Measurements from ENCODE around the gene UBE2O.
"Not testable (repeated sequence)": the region's sequence is repeated elsewhere in the genome, so short reads cannot be mapped to it uniquely, and the experiment has no call there.

Gene UBE2O

GRCh38 chr17:76370261-76370993, 82.5 kb downstream of the UBE2O start:
- no peak for DNase-seq (ENCODE audit: low read depth in 2 of 2)

- no peak for DNase-seq (ENCODE audit: low read depth in 2 of 2)
Observed at GRCh38 chr17:76369804-76370203, 83.1 kb downstream of the UBE2O start.

- DNase-seq (ENCODE audit: low read depth in 2 of 2), result no peak
Observed at GRCh38 chr17:76369379-76369778, 83.6 kb downstream of the UBE2O start.

GRCh38 chr17:76368545-76368944, 84.4 kb downstream of the UBE2O start:
- no peak for DNase-seq (ENCODE audit: low read depth in 2 of 2)

- no peak for DNase-seq (ENCODE audit: low read depth in 2 of 2)
Observed at GRCh38 chr17:76367642-76368041, 85.3 kb downstream of the UBE2O start.

GRCh38 chr17:76366247-76366646, 86.7 kb downstream of the UBE2O start:
- DNase-seq (ENCODE audit: low read depth in 2 of 2), result no peak

GRCh38 chr17:76365256-76365903, 87.6 kb downstream of the UBE2O start:
- DNase-seq (ENCODE audit: low read depth in 2 of 2), result no peak

- DNase-seq (ENCODE audit: low read depth in 2 of 2), result no peak
Observed at GRCh38 chr17:76363107-76363842, 89.7 kb downstream of the UBE2O start.

GRCh38 chr17:76360461-76360860, 92.5 kb downstream of the UBE2O start:
- DNase-seq (ENCODE audit: low read depth in 2 of 2), result no peak

- DNase-seq (ENCODE audit: low read depth in 2 of 2), result not testable (repeated sequence)
Observed at GRCh38 chr17:76359776-76360175, 93.2 kb downstream of the UBE2O start.

GRCh38 chr17:76359375-76359774, 93.6 kb downstream of the UBE2O start:
- no peak for DNase-seq (ENCODE audit: low read depth in 2 of 2)

- DNase-seq (ENCODE audit: low read depth in 2 of 2), result no peak
Observed at GRCh38 chr17:76357597-76358158, 95.3 kb downstream of the UBE2O start.

GRCh38 chr17:76356803-76357456, 96.0 kb downstream of the UBE2O start:
- no peak for DNase-seq (ENCODE audit: low read depth in 2 of 2)

GRCh38 chr17:76354747-76355310, 98.1 kb downstream of the UBE2O start:
- DNase-seq (ENCODE audit: low read depth in 2 of 2), result no peak

GRCh38 chr17:76354317-76354729, 98.6 kb downstream of the UBE2O start:
- no peak for DNase-seq (ENCODE audit: low read depth in 2 of 2)

GRCh38 chr17:76353599-76354316, 99.2 kb downstream of the UBE2O start, which contains the start of gene PRPSAP1:
Gene PRPSAP1 (minus strand): TSS chr17:76353916. CDS start chr17:76353703, 213 bp downstream.
- peak; percentile 66 to 72 for DNase-seq (ENCODE audit: low read depth in 2 of 2)

GRCh38 chr17:76353004-76353598, 99.9 kb downstream of the UBE2O start:
- DNase-seq (ENCODE audit: low read depth in 2 of 2), result peak in 1 of 2 donors; percentile 7

GRCh38 chr17:76351526-76352071, 101.4 kb downstream of the UBE2O start:
- DNase-seq (ENCODE audit: low read depth in 2 of 2), result no peak

- no peak for DNase-seq (ENCODE audit: low read depth in 2 of 2)
Observed at GRCh38 chr17:76350463-76350862, 102.5 kb downstream of the UBE2O start.

- DNase-seq (ENCODE audit: low read depth in 2 of 2), result not testable (repeated sequence)
Observed at GRCh38 chr17:76346936-76347335, 106.0 kb downstream of the UBE2O start.
